ENCODE results near the gene VASH2.

The VASH2 gene

DNA sequence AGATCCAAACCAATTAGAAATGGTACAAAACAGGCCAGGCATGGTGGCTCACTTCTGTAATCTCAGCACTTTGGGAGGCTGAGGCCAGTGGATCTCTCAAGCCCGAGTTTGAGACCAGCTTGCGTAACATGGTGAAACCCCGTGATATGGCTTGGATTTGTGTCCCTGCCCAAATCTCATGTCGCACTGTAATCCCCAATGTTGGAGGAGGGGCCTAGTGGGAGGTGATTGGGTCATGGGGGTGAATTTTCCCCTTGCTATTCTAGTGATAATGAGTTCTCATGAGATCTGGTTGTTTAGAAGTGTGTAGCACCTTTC is 7.0 kb upstream of the VASH2 start:
- DNase-seq (ENCODE audit: low read depth) = no peak
- TF ChIP-seq, protein P1, sequence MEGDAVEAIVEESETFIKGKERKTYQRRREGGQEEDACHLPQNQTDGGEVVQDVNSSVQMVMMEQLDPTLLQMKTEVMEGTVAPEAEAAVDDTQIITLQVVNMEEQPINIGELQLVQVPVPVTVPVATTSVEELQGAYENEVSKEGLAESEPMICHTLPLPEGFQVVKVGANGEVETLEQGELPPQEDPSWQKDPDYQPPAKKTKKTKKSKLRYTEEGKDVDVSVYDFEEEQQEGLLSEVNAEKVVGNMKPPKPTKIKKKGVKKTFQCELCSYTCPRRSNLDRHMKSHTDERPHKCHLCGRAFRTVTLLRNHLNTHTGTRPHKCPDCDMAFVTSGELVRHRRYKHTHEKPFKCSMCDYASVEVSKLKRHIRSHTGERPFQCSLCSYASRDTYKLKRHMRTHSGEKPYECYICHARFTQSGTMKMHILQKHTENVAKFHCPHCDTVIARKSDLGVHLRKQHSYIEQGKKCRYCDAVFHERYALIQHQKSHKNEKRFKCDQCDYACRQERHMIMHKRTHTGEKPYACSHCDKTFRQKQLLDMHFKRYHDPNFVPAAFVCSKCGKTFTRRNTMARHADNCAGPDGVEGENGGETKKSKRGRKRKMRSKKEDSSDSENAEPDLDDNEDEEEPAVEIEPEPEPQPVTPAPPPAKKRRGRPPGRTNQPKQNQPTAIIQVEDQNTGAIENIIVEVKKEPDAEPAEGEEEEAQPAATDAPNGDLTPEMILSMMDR (IDR thresholded peaks at IDR 0.05; ENCODE audit: insufficient read depth, low read depth, low read length, missing control alignments) = no peak
- no peak overlapping the region for H3K4me3 ChIP-seq (ENCODE audit: low read length)

DNA sequence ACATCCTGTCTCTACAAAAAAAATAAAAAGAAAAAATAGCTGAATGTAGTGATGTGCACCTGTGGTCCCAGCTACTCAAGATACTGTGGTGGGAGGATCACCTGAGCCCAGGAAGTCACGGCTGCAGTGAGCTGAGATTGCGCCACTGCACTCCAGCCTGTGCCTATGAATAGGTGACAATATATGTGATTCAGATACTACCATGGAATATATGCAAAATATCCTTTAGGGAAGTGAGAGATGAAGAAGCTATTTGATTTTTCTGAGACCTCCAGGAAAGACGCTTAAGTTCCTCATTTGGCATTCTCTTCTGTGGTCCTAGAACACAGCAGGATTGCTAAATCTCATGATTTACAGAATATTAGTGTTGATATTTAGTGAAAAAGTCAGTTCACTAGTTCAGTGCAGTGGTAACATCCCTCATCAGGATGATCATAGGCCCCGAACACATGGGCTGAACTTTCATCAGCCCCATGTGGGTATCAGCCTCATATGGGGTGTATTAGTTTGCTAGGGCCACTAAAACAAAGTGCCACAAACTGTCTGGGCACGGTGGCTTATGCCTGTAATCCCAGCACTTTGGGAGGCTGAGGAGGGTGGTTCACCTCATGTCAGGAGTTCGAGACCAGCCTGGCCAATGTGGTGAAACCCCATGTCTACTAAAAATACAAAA is 6.0 kb upstream of the VASH2 start:
- DNase-seq (ENCODE audit: low read depth) = no peak
- H3K4me3 ChIP-seq (ENCODE audit: low read length) = no peak overlapping the region
- TF ChIP-seq, protein P1 (IDR thresholded peaks at IDR 0.05; ENCODE audit: insufficient read depth, low read depth, low read length, missing control alignments) = no peak

DNA sequence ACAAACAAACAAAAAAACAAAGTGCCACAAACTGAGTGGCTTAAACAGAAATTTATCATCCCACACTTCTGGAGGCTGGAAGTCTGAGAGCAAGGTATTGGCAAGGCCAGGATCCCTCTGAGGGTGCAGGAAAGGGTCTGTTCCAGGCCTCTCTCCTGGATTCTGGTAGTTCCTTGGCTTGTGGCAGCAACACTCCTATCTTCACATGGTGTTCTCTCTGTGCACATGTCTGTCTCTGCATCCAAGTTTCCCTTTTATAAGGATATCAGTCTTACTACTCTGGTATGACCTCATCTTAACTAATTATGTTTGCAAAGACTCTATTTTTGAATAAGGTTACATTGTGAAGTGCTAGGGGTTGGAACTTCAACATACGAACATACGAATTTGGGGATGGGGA is 5.3 kb upstream of the VASH2 start:
- no peak for DNase-seq (ENCODE audit: low read depth)
- TF ChIP-seq, protein P1 (IDR thresholded peaks at IDR 0.05; ENCODE audit: insufficient read depth, low read depth, low read length, missing control alignments) = no peak
- no peak overlapping the region for H3K4me3 ChIP-seq (ENCODE audit: low read length)

- no peak for DNase-seq (ENCODE audit: low read depth)
- TF ChIP-seq, protein P1 (IDR thresholded peaks at IDR 0.05; ENCODE audit: insufficient read depth, low read depth, low read length, missing control alignments) = no peak
These were observed 4.7 kb upstream of the VASH2 start for GRCh38 chr1:212945463-212946160.

GRCh38 chr1:212946872-212947271 is 3.5 kb upstream of the VASH2 start:
- TF ChIP-seq, protein P1 (IDR thresholded peaks at IDR 0.05; ENCODE audit: insufficient read depth, low read depth, low read length, missing control alignments) = no peak
- H3K4me3 ChIP-seq (ENCODE audit: low read length) = no peak overlapping the region
- DNase-seq (ENCODE audit: low read depth) = no peak

More at GRCh38 chr1:212945463-212946160, 4.7 kb upstream of the VASH2 start:
- no peak overlapping the region for H3K4me3 ChIP-seq (ENCODE audit: low read length)

GRCh38 chr1:212949771-212950170 is 570 bp upstream of the VASH2 start:
- H3K4me3 ChIP-seq (ENCODE audit: low read length) = peak overlapping the region; percentile 42
- TF ChIP-seq, protein P1 (IDR thresholded peaks at IDR 0.05; ENCODE audit: insufficient read depth, low read depth, low read length, missing control alignments) = no peak
- no peak for DNase-seq (ENCODE audit: low read depth)

Measured in epithelial cell of esophagus (primary cell).